SH-SY5Y (cell line): ENCODE measurements around the gene PRKAG3.

Source experiments
- GATA2 ChIP-seq: IDR thresholded peaks from 2 replicates; pipeline ENCODE4 v1.6.1; 2011; ENCODE audit warnings: mild to moderate bottlenecking, low read depth, low read length
- GATA3 ChIP-seq: IDR thresholded peaks from 2 replicates; pipeline ENCODE4 v1.6.1; 2011; ENCODE audit warnings: low read depth, mild to moderate bottlenecking, low read length, moderate library complexity

DNA sequence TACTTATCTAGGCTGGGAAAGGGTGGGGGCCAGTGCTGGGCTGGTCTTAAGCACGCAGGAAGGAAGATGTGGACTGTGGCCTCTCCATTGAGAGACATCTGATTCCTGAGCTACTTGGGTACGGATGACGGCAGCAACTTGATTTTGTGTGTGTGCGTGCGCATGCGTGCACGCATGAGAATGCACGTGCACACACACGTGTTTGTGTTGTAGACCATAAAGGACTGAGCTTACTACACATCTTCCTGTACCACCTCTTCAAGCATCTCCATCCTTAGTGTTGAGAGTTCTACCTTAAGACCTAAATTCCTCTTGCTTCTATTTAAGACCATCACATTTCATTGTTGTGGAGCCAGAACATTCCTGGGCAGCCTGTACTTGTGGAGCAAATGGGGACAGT is 37.5 kb upstream of the PRKAG3 start:
- TF ChIP-seq GATA2 = no peak
- TF ChIP-seq GATA3 = no peak
